ENCODE data around the gene SCUBE3. TPM values are rescaled to one million over a fixed set of nuclear protein-coding genes. Genes with fewer than 3 reads are reported as not detected.

Gene SCUBE3
- total RNA-seq, 1 donor from 2014 or later, result 1.8 TPM

GRCh38 chr6:35297601-35298481 lies 84.1 kb downstream of the SCUBE3 start, which contains the start of gene DEF6:
TSS of gene DEF6 (plus strand) at chr6:35297818. CDS start at chr6:35297857, 39 bp downstream.
- H3K27me3 ChIP-seq (ENCODE audit: control insufficient read depth, insufficient read depth, low read length), result no peaks in the 10 kb centered on the region
- H3K4me3 ChIP-seq (ENCODE audit: low read depth, low read length), result peak within 1 kb of the TSS; percentile 13
- TF ChIP-seq, protein P1, sequence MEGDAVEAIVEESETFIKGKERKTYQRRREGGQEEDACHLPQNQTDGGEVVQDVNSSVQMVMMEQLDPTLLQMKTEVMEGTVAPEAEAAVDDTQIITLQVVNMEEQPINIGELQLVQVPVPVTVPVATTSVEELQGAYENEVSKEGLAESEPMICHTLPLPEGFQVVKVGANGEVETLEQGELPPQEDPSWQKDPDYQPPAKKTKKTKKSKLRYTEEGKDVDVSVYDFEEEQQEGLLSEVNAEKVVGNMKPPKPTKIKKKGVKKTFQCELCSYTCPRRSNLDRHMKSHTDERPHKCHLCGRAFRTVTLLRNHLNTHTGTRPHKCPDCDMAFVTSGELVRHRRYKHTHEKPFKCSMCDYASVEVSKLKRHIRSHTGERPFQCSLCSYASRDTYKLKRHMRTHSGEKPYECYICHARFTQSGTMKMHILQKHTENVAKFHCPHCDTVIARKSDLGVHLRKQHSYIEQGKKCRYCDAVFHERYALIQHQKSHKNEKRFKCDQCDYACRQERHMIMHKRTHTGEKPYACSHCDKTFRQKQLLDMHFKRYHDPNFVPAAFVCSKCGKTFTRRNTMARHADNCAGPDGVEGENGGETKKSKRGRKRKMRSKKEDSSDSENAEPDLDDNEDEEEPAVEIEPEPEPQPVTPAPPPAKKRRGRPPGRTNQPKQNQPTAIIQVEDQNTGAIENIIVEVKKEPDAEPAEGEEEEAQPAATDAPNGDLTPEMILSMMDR (IDR thresholded peaks at IDR 0.05; ENCODE audit: insufficient read depth, low read length, poor library complexity, severe bottlenecking), result peak; percentile 83
- peaks cover 4% of the 10 kb centered on the region for H3K36me3 ChIP-seq (ENCODE audit: control insufficient read depth, insufficient read depth, low read length)
- DNase-seq (ENCODE audit: low read depth), result peak; percentile 50

- Histone ChIP-seq H3K36me3 (ENCODE audit: control insufficient read depth, insufficient read depth, low read length) (peaks cover 4% of the 10 kb centered on the region), H3K27me3 (ENCODE audit: control insufficient read depth, insufficient read depth, low read length) (no peaks in the 10 kb centered on the region), H3K4me3 (ENCODE audit: low read depth, low read length) (no peak overlapping the region)
- TF ChIP-seq, protein P1 (IDR thresholded peaks at IDR 0.05; ENCODE audit: insufficient read depth, low read length, poor library complexity, severe bottlenecking), result no peak
- DNase-seq (ENCODE audit: low read depth), result no peak
Observed at GRCh38 chr6:35298625-35299140, 84.9 kb downstream of the SCUBE3 start.

GRCh38 chr6:35299674-35300073 lies 85.9 kb downstream of the SCUBE3 start:
- TF ChIP-seq, protein P1 (IDR thresholded peaks at IDR 0.05; ENCODE audit: insufficient read depth, low read length, poor library complexity, severe bottlenecking), result no peak
- Histone ChIP-seq H3K27me3 (ENCODE audit: control insufficient read depth, insufficient read depth, low read length) (no peaks in the 10 kb centered on the region), H3K36me3 (ENCODE audit: control insufficient read depth, insufficient read depth, low read length) (peaks cover 2% of the 10 kb centered on the region), H3K4me3 (ENCODE audit: low read depth, low read length) (no peak overlapping the region)
- DNase-seq (ENCODE audit: low read depth), result no peak

GRCh38 chr6:35300848-35301247 lies 87.1 kb downstream of the SCUBE3 start:
- Histone ChIP-seq H3K27me3 (ENCODE audit: control insufficient read depth, insufficient read depth, low read length) (no peaks in the 10 kb centered on the region), H3K4me3 (ENCODE audit: low read depth, low read length) (no peak overlapping the region), H3K36me3 (ENCODE audit: control insufficient read depth, insufficient read depth, low read length) (no peaks in the 10 kb centered on the region)
- TF ChIP-seq, protein P1 (IDR thresholded peaks at IDR 0.05; ENCODE audit: insufficient read depth, low read length, poor library complexity, severe bottlenecking), result no peak
- no peak for DNase-seq (ENCODE audit: low read depth)

Other genes with a start within 250 kb of the SCUBE3 start
- gene TCP11, start 72.6 kb upstream of the SCUBE3 start, total RNA-seq, result 0.41 TPM in 1 of 2 replicates, not detected in the other
- gene ZNF76, start 45.8 kb downstream of the SCUBE3 start, total RNA-seq, result 21.2 and 23.6 TPM in 2 replicates
- gene DEF6, start 83.9 kb downstream of the SCUBE3 start, total RNA-seq, result 3.2 and 3.6 TPM in 2 replicates
- gene PPARD, start 128.6 kb downstream of the SCUBE3 start, total RNA-seq, result 13.5 and 15.0 TPM in 2 replicates
- 5.8 and 6.6 TPM in 2 replicates for gene FANCE, start 238.4 kb downstream of the SCUBE3 start, total RNA-seq